ENCODE measurements around the gene BTBD8. TPM values are rescaled to one million over a fixed set of nuclear protein-coding genes. Genes with fewer than 3 reads are reported as not detected.
"Not testable (repeated sequence)": the region's sequence is repeated elsewhere in the genome, so short reads cannot be mapped to it uniquely, and the experiment has no call there.

BTBD8 gene
- total RNA-seq, 1 experiment from 2014 or later, result 2.8 TPM

DNA sequence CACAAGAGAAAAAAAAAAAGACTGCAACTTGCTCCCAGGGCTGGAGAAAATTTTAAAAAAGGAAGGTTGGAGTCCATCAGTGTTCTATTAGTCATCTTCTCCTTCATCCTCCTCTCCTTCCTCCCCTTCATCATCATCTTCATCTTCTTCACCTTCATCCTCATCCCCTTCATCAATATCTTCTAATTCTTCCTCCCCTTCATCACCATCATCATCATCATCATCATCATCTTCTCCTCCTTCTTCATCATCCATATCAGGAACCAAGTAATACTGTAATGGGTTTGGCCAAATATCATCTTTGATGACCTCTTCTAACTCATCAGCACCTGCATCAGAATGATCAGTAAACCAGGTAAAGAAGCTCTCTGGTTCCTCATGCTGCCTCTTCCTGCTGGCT, 5.7 kb upstream of the BTBD8 start:
- H3K9me3 ChIP-seq (ENCODE audit: control insufficient read depth in 1 of 2, insufficient read depth in 1 of 2, low read depth in 1 of 2, low read length in 2 of 2); H3K27ac ChIP-seq (ENCODE audit: low read depth, low read length); DNase-seq (ENCODE audit: low read depth, low spot score); H3K27me3 ChIP-seq (ENCODE audit: insufficient read depth, low read length); POLR2A ChIA-PET; H3K9me2 ChIP-seq (ENCODE audit: insufficient read depth); RAD21 ChIA-PET (ENCODE audit: low non-redundant PET in 1 of 2, low total read pairs in 2 of 2, uncharacterized antibody in 2 of 2, unreplicated experiment in 2 of 2); ATAC-seq; H3K4me1 ChIP-seq (ENCODE audit: control insufficient read depth in 1 of 2, insufficient read depth in 2 of 2, low read length in 2 of 2); H2AFZ ChIP-seq (ENCODE audit: low read depth, low read length, poor library complexity, severe bottlenecking); H3K9ac ChIP-seq (ENCODE audit: low read length); H4K20me1 ChIP-seq (ENCODE audit: insufficient read depth); H3K4me3 ChIP-seq (replicated peaks in 1 of 2; ENCODE audit: low read depth in 1 of 2, low read length in 2 of 2); intact Hi-C loops (cut with micrococcal nuclease); H3K79me2 ChIP-seq (ENCODE audit: insufficient read depth, low read length); H3K36me3 ChIP-seq (ENCODE audit: control insufficient read depth in 1 of 2, insufficient read depth in 2 of 2, low read length in 2 of 2); BruUV-seq (replicated peaks); H3K4me2 ChIP-seq (ENCODE audit: low read length); CTCF ChIA-PET: not testable (repeated sequence)

DNA sequence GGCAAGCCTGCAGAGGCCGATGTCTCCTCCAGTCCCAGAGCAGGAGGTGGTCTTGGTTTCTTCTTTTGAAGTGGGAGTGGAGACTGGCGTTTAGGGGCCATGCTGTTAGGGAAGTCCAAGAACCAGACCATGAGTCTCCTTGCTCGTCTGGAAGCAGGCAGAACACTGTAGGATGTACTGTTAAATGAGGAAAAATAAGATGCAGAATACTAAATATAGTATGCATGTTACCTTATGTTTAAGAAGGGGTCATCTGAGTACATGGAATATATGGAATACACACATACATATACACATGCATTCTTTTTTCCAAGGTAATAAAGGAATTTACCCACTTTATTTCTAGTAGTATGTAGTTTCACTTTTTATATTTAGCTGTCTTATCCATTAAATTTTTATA, 4.8 kb upstream of the BTBD8 start, which contains the start of gene SETSIP:
Gene SETSIP (minus strand): TSS at position 101 of the 400 bp plus-strand sequence. CDS start 0 bp downstream, at position 101.
- no peaks in the 10 kb centered on the region for H3K9me2 ChIP-seq (ENCODE audit: insufficient read depth)
- ChIA-PET RAD21 (ENCODE audit: low non-redundant PET in 1 of 2, low total read pairs in 2 of 2, uncharacterized antibody in 2 of 2, unreplicated experiment in 2 of 2) (no interaction called here), CTCF (no interaction called here), POLR2A (no interaction called here)
- no peaks in the 10 kb centered on the region for H4K20me1 ChIP-seq (ENCODE audit: insufficient read depth)
- H3K27ac ChIP-seq (ENCODE audit: low read depth, low read length), result no peak within 1 kb of the TSS
- no peaks in the 10 kb centered on the region for H3K9me3 ChIP-seq (ENCODE audit: control insufficient read depth in 1 of 2, insufficient read depth in 1 of 2, low read depth in 1 of 2, low read length in 2 of 2)
- no peak within 1 kb of the TSS for H3K4me2 ChIP-seq (ENCODE audit: low read length)
- H3K4me1 ChIP-seq (ENCODE audit: control insufficient read depth in 1 of 2, insufficient read depth in 2 of 2, low read length in 2 of 2), result peaks cover 2 to 6% of the 10 kb centered on the region in 2 experiments; a peak in 2 of 4 replicates
- no peak within 1 kb of the TSS for H2AFZ ChIP-seq (ENCODE audit: low read depth, low read length, poor library complexity, severe bottlenecking)
- DNase-seq (ENCODE audit: low read depth, low spot score) (no peak), ATAC-seq (no peak)
- BruUV-seq (replicated peaks), result no TSS peak
- no peaks in the 10 kb centered on the region for H3K36me3 ChIP-seq (ENCODE audit: control insufficient read depth in 1 of 2, insufficient read depth in 2 of 2, low read length in 2 of 2)
- H3K4me3 ChIP-seq (replicated peaks in 1 of 2; ENCODE audit: low read depth in 1 of 2, low read length in 2 of 2), result no peak within 1 kb of the TSS
- H3K79me2 ChIP-seq (ENCODE audit: insufficient read depth, low read length), result no peaks in the 10 kb centered on the region
- H3K27me3 ChIP-seq (ENCODE audit: insufficient read depth, low read length), result no peaks in the 10 kb centered on the region
- no peak within 1 kb of the TSS for H3K9ac ChIP-seq (ENCODE audit: low read length)
- TF ChIP-seq ZNF274 (IDR thresholded peaks at IDR 0.05; ENCODE audit: low read depth, low read length), result no peak
- TF ChIP-seq, protein P1, sequence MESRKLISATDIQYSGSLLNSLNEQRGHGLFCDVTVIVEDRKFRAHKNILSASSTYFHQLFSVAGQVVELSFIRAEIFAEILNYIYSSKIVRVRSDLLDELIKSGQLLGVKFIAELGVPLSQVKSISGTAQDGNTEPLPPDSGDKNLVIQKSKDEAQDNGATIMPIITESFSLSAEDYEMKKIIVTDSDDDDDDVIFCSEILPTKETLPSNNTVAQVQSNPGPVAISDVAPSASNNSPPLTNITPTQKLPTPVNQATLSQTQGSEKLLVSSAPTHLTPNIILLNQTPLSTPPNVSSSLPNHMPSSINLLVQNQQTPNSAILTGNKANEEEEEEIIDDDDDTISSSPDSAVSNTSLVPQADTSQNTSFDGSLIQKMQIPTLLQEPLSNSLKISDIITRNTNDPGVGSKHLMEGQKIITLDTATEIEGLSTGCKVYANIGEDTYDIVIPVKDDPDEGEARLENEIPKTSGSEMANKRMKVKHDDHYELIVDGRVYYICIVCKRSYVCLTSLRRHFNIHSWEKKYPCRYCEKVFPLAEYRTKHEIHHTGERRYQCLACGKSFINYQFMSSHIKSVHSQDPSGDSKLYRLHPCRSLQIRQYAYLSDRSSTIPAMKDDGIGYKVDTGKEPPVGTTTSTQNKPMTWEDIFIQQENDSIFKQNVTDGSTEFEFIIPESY (IDR thresholded peaks at IDR 0.05; ENCODE audit: extremely low read depth, insufficient replicate concordance, low read length), result no peak
- TF ChIP-seq, protein P2, sequence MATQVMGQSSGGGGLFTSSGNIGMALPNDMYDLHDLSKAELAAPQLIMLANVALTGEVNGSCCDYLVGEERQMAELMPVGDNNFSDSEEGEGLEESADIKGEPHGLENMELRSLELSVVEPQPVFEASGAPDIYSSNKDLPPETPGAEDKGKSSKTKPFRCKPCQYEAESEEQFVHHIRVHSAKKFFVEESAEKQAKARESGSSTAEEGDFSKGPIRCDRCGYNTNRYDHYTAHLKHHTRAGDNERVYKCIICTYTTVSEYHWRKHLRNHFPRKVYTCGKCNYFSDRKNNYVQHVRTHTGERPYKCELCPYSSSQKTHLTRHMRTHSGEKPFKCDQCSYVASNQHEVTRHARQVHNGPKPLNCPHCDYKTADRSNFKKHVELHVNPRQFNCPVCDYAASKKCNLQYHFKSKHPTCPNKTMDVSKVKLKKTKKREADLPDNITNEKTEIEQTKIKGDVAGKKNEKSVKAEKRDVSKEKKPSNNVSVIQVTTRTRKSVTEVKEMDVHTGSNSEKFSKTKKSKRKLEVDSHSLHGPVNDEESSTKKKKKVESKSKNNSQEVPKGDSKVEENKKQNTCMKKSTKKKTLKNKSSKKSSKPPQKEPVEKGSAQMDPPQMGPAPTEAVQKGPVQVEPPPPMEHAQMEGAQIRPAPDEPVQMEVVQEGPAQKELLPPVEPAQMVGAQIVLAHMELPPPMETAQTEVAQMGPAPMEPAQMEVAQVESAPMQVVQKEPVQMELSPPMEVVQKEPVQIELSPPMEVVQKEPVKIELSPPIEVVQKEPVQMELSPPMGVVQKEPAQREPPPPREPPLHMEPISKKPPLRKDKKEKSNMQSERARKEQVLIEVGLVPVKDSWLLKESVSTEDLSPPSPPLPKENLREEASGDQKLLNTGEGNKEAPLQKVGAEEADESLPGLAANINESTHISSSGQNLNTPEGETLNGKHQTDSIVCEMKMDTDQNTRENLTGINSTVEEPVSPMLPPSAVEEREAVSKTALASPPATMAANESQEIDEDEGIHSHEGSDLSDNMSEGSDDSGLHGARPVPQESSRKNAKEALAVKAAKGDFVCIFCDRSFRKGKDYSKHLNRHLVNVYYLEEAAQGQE (IDR thresholded peaks at IDR 0.05; ENCODE audit: low read depth), result no peak
- TF ChIP-seq SIN3A (IDR thresholded peaks at IDR 0.05; ENCODE audit: low read depth), result no peak
- TF ChIP-seq, protein P3, sequence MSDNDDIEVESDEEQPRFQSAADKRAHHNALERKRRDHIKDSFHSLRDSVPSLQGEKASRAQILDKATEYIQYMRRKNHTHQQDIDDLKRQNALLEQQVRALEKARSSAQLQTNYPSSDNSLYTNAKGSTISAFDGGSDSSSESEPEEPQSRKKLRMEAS (IDR thresholded peaks at IDR 0.05), result no peak
- no peak for TF ChIP-seq RAD21 (IDR thresholded peaks at IDR 0.05; ENCODE audit: low read depth)
- TF ChIP-seq CBX3 (IDR thresholded peaks at IDR 0.05; ENCODE audit: low read depth), result no peak
- no peak for TF ChIP-seq TCF7L2 (IDR thresholded peaks at IDR 0.05; ENCODE audit: borderline replicate concordance, extremely low read depth, insufficient read depth, insufficient read length)
- TF ChIP-seq CEBPB (IDR thresholded peaks at IDR 0.05; ENCODE audit: low read depth), result no peak
- no peak for TF ChIP-seq JUND (IDR thresholded peaks at IDR 0.05)
- no peak for TF ChIP-seq ZFX (IDR thresholded peaks at IDR 0.05)
- TF ChIP-seq ELF1 (IDR thresholded peaks at IDR 0.05; ENCODE audit: borderline replicate concordance, low read depth), result no peak
- no peak for TF ChIP-seq EGR1 (IDR thresholded peaks at IDR 0.05; ENCODE audit: low read depth)
- intact Hi-C loops (cut with micrococcal nuclease), result no loop called here

All from HCT116 (cell line).